ENCODE data around the gene ZDHHC20.
"Not testable (repeated sequence)": the region's sequence is repeated elsewhere in the genome, so short reads cannot be mapped to it uniquely, and the experiment has no call there.

Gene ZDHHC20

DNA sequence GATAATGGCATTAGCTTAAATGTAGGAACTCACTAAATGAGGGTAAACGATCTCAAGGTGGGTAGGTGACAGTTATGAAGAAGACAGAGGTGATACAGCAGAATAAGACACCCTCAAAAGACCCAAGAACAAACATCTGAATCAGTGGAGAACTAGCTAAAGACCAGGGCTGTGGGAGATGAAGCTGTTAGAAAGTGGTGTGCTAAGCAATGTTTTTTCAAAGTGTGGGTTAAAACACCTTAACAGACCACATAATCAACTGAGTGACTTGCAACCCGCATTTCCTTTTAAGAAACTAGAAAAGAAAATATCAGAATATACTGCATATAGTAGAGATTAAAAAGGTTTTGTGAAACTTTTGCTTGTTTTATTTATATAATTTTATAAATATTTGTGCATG, 70.0 kb downstream of the ZDHHC20 start:
- no peaks in the 10 kb centered on the region for H3K9me3 ChIP-seq (ENCODE audit: severe bottlenecking)
- H3K4me3 ChIP-seq (ENCODE audit: low read depth, low read length) = no peak overlapping the region
- DNase-seq = no peak
- no peaks in the 10 kb centered on the region for H3K27me3 ChIP-seq (ENCODE audit: insufficient read depth, low read depth, severe bottlenecking)
- TF ChIP-seq, protein P1, sequence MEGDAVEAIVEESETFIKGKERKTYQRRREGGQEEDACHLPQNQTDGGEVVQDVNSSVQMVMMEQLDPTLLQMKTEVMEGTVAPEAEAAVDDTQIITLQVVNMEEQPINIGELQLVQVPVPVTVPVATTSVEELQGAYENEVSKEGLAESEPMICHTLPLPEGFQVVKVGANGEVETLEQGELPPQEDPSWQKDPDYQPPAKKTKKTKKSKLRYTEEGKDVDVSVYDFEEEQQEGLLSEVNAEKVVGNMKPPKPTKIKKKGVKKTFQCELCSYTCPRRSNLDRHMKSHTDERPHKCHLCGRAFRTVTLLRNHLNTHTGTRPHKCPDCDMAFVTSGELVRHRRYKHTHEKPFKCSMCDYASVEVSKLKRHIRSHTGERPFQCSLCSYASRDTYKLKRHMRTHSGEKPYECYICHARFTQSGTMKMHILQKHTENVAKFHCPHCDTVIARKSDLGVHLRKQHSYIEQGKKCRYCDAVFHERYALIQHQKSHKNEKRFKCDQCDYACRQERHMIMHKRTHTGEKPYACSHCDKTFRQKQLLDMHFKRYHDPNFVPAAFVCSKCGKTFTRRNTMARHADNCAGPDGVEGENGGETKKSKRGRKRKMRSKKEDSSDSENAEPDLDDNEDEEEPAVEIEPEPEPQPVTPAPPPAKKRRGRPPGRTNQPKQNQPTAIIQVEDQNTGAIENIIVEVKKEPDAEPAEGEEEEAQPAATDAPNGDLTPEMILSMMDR (IDR thresholded peaks at IDR 0.05; ENCODE audit: low read depth, low read length) = no peak
- H3K27ac ChIP-seq = no peak overlapping the region
- peaks cover 42% of the 10 kb centered on the region for H3K36me3 ChIP-seq

DNA sequence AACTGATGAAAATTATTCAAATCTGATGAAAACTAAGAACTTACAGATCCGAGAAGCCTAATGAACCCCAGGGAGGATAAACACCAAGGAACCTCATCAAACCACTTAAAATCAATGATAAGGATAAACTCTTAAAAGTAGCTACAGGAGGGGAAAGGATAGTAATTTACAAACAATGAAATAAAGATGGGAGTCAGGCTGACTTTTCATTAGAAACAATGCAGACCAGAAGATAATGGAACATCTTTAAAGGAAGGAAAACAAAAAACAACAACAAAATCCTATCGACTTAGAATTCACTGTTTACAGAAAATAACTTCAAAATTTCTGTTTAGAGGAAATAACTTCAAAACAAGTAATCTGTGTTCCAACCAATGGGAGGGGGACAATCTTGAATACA, 73.4 kb downstream of the ZDHHC20 start:
- DNase-seq = no peak
- peaks cover 45% of the 10 kb centered on the region for H3K36me3 ChIP-seq
- no peak overlapping the region for H3K4me3 ChIP-seq (ENCODE audit: low read depth, low read length)
- TF ChIP-seq, protein P1 (IDR thresholded peaks at IDR 0.05; ENCODE audit: low read depth, low read length) = no peak
- no peaks in the 10 kb centered on the region for H3K27me3 ChIP-seq (ENCODE audit: insufficient read depth, low read depth, severe bottlenecking)
- no peaks in the 10 kb centered on the region for H3K9me3 ChIP-seq (ENCODE audit: severe bottlenecking)
- no peak overlapping the region for H3K27ac ChIP-seq

DNA sequence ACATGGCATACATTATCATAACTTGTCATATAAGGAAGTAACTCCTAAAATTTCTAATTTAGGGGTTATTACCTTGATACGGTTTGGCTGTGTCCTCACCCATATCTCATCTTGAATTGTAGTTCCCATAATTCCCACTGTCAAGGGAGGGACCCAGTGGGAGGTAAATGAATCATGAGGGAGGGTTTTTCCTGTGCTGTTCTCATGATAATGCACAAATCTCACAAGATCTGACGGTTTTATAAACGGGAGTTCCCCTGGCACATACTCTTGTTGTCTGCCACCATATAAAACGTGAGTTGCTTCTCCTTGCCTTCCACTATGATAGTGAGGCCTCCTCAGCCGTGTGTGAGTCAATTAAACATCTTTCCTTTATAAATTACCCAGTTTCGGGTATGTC, 76.0 kb downstream of the ZDHHC20 start:
- Histone ChIP-seq H3K27ac (no peak overlapping the region), H3K27me3 (ENCODE audit: insufficient read depth, low read depth, severe bottlenecking) (no peaks in the 10 kb centered on the region), H3K4me3 (ENCODE audit: low read depth, low read length) (no peak overlapping the region), H3K9me3 (ENCODE audit: severe bottlenecking) (no peaks in the 10 kb centered on the region), H3K36me3 (peaks cover 54% of the 10 kb centered on the region)
- TF ChIP-seq, protein P1 (IDR thresholded peaks at IDR 0.05; ENCODE audit: low read depth, low read length) = no peak
- DNase-seq = no peak

DNA sequence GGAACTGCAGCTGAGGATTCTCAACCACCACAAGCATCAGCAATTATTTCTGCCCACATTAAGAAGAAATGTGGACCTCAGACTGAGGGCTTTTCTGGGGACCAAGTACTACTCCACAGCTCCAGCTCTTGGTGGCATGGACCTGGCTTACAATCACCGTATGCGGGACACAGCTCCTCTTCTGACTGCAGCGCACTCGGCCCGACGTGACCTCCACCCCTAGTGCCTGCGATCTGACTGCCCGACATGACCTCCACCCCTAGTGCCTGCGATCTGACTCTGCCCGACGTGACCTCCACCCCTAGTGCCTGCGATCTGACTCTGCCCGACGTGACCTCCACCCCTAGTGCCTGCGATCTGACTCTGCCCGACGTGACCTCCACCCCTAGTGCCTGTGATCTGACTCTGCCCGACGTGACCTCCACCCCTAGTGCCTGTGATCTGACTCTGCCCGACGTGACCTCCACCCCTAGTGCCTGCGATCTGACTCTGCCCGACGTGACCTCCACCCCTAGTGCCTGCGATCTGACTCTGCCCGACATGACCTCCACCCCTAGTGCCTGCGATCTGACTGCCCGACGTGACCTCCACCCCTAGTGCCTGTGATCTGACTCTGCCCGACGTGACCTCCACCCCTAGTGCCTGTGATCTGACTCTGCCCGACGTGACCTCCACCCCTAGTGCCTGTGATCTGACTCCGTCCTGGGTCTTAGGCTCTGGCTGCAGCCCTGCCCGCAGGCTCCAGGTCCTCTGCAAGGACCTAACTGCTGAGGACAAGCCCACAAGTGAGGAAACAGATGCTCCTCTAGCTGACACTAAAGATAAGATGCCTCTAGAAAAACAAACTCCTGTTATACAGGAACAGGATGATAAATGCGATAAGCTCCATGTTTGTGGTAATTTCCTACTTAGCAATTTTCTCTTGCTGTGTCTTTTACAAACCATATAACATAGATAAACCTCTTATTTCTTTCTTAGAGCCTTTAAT, 81.8 kb downstream of the ZDHHC20 start:
- H3K36me3 ChIP-seq = peaks cover 51% of the 10 kb centered on the region
- not testable (repeated sequence) for H3K9me3 ChIP-seq (ENCODE audit: severe bottlenecking); H3K27me3 ChIP-seq (ENCODE audit: insufficient read depth, low read depth, severe bottlenecking); DNase-seq; H3K4me3 ChIP-seq (ENCODE audit: low read depth, low read length); H3K27ac ChIP-seq

DNA sequence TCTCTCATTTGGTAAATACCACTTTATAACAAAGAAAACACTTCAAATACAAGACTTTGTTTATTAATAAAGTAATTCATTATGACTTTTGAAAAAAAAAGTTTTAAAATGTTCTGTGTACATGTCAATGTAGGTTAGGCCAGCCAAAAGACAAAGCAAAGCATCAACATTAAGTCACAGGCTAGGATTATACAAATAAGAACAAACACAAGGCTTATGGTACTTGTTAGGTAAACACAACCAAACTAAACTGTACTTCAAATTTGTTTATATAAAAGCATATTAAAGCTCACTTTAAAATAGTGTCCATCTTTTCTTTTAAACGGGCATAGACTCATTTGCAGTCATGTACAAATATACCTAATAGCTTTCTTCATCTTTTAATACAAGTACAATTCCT, 86.6 kb downstream of the ZDHHC20 start:
- no peak for DNase-seq
- H3K27ac ChIP-seq = no peak overlapping the region
- no peak overlapping the region for H3K4me3 ChIP-seq (ENCODE audit: low read depth, low read length)
- peaks cover 18% of the 10 kb centered on the region for H3K36me3 ChIP-seq
- TF ChIP-seq, protein P1 (IDR thresholded peaks at IDR 0.05; ENCODE audit: low read depth, low read length) = no peak
- no peaks in the 10 kb centered on the region for H3K27me3 ChIP-seq (ENCODE audit: insufficient read depth, low read depth, severe bottlenecking)
- H3K9me3 ChIP-seq (ENCODE audit: severe bottlenecking) = no peaks in the 10 kb centered on the region

DNA sequence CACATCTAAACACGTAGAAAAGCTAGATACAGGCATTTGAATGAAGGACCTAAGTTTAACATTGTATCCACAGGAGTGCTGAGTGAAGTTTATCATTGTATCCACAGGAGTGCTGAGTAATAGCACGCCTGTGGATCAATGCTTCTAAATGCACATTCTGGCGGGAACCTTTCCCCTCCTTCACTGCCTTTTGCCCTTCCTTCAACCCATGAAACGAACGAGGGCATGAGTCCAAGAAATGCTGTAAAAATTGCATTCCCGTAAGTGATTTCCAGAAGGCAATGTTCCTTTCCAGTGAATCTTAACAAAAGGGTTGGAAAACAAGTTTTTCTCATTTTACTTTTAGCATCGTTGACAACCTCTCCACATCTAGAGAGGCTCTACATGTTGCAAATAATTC, 88.1 kb downstream of the ZDHHC20 start:
- H3K27ac ChIP-seq = no peak overlapping the region
- H3K9me3 ChIP-seq (ENCODE audit: severe bottlenecking) = no peaks in the 10 kb centered on the region
- H3K36me3 ChIP-seq = peaks cover 15% of the 10 kb centered on the region
- no peak for DNase-seq
- H3K27me3 ChIP-seq (ENCODE audit: insufficient read depth, low read depth, severe bottlenecking) = no peaks in the 10 kb centered on the region
- TF ChIP-seq, protein P1 (IDR thresholded peaks at IDR 0.05; ENCODE audit: low read depth, low read length) = no peak
- H3K4me3 ChIP-seq (ENCODE audit: low read depth, low read length) = no peak overlapping the region

Data from WERI-Rb-1 (cell line).